Lower leg skin (tissue), 4 donors: ENCODE measurements around the gene ERGIC1. TPM values are rescaled to one million over a fixed set of nuclear protein-coding genes. Genes with fewer than 3 reads are reported as not detected.

ENCODE experiments used
- DNase-seq, 2 donors: peaks; one replicate each; pipeline ENCODE4 v3.0.0-alpha.2; 2019; ENCODE audit warnings: low spot score in 2 of 2
- H3K4me3 ChIP-seq: fragments of 200-600 bp; sonication (generic); 2 replicates; pipeline ENCODE4 v1.5.1; 2017; ENCODE audit warnings: mild to moderate bottlenecking, low read depth; ENCODE audit not compliant: poor library complexity, severe bottlenecking
- POLR2A ChIP-seq, 2 donors: fragments of 450-650 bp; IDR thresholded peaks; one replicate each; pipeline ENCODE4 v1.6.1; 2016 to 2017; ENCODE audit warnings: antibody characterized with exemption in 2 of 2, mild to moderate bottlenecking in 1 of 2, moderate library complexity in 1 of 2
- whole genome bisulfite sequencing, 2 donors: methylation state at CpG; one replicate each; pipeline ENCODE4 v1.1.5; 2018; 5-methylcytosine and 5-hydroxymethylcytosine counted together
- intact Hi-C: fragments of 100-400 bp; cut with DNase I; formaldehyde crosslinking; loops from one replicate; pipeline ENCODE4 v1.15.0; 2023; ENCODE audit warnings: low total_unique reads
- total RNA-seq, 4 donors: library from RNA; depleted of rRNA; stranded (reverse); fragments of >200 nt; gene quantifications; one replicate each; pipeline ENCODE4 v1.1.0, GENCODE V29; 2016
- TF ChIP-seq, protein P1 (sequence below), 3 donors: fragments of 450-650 bp; IDR thresholded peaks; one replicate each; pipeline ENCODE4 v1.5.1; 2016; ENCODE audit warnings: antibody characterized with exemption in 3 of 3, mild to moderate bottlenecking in 3 of 3, moderate library complexity in 2 of 3

Gene ERGIC1
- total RNA-seq, 4 donors from 2014 or later = 62.9 to 114 (median 82.6) TPM

DNA sequence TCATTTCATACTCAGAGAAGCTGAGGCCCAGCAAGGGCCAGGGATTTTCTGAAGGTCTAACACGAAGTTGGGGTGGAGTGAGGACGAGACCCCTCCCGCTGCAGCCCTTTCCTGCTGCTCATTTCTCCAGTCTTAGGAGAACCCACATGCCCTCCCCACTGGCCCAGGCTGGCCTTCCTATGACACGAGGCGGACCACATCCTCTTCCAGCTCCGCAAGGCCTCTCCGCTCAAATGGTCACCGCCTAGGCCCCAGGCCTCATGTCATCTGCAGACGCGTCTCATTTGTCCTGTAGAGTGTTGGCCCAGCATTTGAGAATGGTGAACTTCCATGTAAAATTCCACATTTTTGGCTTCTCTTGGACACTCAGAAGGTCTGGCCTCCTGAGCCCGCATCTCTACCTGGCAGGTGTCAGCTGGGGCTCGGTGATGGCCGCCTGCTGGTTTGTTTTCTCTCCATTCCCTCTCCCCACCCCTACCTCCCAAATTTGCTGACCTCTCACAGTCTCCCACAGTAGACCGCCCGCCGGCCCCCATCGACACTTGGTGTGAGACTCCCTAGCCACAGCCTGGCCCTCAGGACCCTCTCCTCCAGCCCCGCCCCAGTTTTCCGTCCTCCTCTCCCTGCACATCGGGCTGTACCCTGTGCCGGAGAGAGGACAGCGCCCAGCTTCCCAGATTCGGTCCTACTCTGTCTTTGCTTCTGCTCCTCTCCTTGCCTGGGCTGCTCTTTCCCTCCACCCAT, 51.7 kb downstream of the ERGIC1 start:
- whole genome bisulfite sequencing, 2 donors = 90 to 91% methylated on average over 23 of the region's 23 CpGs
- intact Hi-C loops = no loop called here
- TF ChIP-seq POLR2A (IDR thresholded peaks at IDR 0.05) = no peak
- TF ChIP-seq, protein P1, sequence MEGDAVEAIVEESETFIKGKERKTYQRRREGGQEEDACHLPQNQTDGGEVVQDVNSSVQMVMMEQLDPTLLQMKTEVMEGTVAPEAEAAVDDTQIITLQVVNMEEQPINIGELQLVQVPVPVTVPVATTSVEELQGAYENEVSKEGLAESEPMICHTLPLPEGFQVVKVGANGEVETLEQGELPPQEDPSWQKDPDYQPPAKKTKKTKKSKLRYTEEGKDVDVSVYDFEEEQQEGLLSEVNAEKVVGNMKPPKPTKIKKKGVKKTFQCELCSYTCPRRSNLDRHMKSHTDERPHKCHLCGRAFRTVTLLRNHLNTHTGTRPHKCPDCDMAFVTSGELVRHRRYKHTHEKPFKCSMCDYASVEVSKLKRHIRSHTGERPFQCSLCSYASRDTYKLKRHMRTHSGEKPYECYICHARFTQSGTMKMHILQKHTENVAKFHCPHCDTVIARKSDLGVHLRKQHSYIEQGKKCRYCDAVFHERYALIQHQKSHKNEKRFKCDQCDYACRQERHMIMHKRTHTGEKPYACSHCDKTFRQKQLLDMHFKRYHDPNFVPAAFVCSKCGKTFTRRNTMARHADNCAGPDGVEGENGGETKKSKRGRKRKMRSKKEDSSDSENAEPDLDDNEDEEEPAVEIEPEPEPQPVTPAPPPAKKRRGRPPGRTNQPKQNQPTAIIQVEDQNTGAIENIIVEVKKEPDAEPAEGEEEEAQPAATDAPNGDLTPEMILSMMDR (IDR thresholded peaks at IDR 0.05) = no peak
- H3K4me3 ChIP-seq = no peak overlapping the region
- no peak for DNase-seq

DNA sequence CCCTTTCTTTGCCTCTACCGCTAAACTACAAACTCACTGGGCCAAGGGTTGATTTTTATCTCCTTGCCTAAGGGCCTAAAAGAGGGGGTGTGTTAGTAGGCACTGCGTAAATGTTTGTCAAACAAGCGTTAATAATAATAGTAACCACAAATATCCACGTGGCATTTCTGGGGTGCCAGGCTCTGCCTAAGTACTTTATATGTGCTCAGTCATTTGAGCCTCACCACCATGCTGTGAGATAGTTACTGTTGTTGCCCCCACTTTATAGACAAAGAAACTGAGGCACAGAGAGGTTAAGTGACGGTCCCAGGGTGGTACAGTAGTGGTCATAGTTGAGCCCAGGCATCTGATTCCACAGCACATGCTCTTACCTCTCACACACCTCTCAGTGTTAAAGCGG, 52.4 kb downstream of the ERGIC1 start:
- TF ChIP-seq, protein P1 (IDR thresholded peaks at IDR 0.05) = no peak
- TF ChIP-seq POLR2A (IDR thresholded peaks at IDR 0.05) = no peak
- no peak overlapping the region for H3K4me3 ChIP-seq
- 60 to 70% methylated on average over 6 of the region's 6 CpGs for WGBS, 2 donors
- intact Hi-C loops = no loop called here
- no peak for DNase-seq

DNA sequence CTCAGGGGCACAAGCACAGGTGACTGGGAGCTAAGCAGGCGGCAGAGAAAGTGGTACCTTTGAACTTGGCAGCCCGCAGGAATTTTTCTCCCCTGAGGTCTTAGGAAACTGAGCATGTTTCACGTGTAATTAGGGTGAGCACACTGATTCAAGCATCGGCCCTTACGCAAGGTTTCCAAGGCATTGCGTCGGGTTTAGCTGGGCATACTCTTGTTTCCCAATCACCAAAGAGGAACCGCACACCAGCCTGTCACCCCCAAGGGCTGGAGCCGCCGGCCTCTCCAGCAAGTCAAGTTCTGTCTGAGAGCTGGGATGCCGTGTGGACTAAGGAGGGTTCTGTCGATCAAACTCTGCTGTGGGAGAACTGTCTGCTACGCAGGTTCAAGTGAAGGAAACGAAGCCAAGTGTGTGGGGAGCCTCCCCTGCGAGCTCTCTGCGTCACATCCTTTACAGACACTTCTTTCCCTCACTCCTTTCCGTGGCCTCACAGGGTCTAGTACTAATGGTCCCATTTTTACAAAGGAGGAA, 53.0 kb downstream of the ERGIC1 start:
- 46 to 51% methylated on average over 17 of the region's 17 CpGs for WGBS, 2 donors
- H3K4me3 ChIP-seq = no peak overlapping the region
- intact Hi-C loops = no loop called here
- no peak for TF ChIP-seq POLR2A (IDR thresholded peaks at IDR 0.05)
- TF ChIP-seq, protein P1 (IDR thresholded peaks at IDR 0.05) = no peak
- DNase-seq = peak in 1 of 2 donors; percentile 77

DNA sequence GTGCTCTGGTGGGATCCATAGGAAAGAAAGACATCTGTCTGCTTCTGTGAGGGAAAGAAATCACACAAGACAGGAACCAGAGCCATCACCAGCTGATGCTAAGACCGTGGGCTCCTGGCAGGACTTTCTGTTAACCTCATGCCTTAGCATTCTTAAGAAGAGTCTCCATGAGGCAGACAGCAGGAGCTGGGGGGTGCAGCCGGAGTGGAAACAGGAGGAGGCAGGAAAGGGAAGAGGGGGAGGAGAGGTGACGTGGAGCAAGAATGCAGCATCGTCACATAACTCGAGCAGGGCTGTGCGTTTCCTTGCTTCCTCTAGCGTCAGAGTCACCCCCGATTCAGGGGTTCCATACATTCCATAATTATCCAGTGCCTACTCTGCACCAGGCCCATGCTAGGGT, 53.6 kb downstream of the ERGIC1 start:
- DNase-seq = no peak
- TF ChIP-seq, protein P1 (IDR thresholded peaks at IDR 0.05) = no peak
- no peak for TF ChIP-seq POLR2A (IDR thresholded peaks at IDR 0.05)
- H3K4me3 ChIP-seq = no peak overlapping the region
- intact Hi-C loops = no loop called here
- WGBS, 2 donors = 78 to 82% methylated on average over 8 of the region's 8 CpGs

DNA sequence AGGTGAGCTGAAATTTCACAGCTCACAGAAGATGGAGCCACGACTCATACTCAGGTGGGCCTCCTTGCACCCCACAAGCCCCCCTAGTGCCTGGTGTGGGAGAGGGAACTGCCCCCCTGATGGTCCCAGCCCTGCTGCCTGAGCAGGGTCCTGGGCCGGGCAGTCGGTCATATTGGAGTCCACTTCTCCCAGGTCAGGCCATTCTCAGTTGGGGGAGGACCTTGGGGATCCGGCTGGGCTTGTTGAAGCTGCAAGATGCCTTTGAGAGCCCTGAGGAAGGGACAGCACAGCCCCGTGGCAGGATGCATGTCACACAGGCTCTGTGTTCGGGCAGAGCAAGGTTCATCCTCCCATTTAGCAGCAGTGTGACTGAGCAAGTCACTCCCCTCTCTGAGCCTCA, 56.6 kb downstream of the ERGIC1 start:
- WGBS, 2 donors = 78 to 85% methylated on average over 6 of the region's 6 CpGs
- no peak for TF ChIP-seq POLR2A (IDR thresholded peaks at IDR 0.05)
- TF ChIP-seq, protein P1 (IDR thresholded peaks at IDR 0.05) = no peak
- no peak for DNase-seq
- no peak overlapping the region for H3K4me3 ChIP-seq
- intact Hi-C loops = no loop called here
